ENCODE data around the gene WWOX. TPM values are rescaled to one million over a fixed set of nuclear protein-coding genes. Genes with fewer than 3 reads are reported as not detected.

WWOX gene
- polyA plus RNA-seq, 2 of the 4 experiments (the other 2 are of a cell fraction): 16.0 to 17.2 TPM

DNA sequence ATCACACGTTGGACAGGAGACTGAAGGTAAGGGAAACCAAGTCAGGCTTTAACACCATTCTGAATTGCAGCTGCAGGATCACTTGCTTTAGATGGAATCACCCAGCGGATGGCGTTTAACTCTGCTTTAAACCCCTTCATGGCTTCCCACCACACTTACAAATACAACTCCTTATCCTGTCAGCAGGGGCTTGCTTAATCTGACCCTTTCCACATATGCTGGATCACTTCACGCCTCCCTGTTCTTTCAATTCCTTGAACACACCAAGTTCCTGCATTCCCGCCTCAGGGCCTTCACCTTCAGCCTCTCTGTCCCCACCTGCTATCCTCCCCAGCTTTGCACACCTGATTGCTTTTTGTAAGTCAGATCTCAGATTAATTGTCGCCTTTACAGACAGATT, 1058.9 kb downstream of the WWOX start:
- CTCF ChIA-PET: no interaction called here
- DNase-seq (ENCODE audit: low read depth in 1 of 2, low spot score in 1 of 2) (no peak), FAIRE-seq (no peak), ATAC-seq (no peak)
- Histone ChIP-seq H3K4me1 (no peaks in the 10 kb centered on the region), H3K9me3 (no peaks in the 10 kb centered on the region), H3K27ac (no peak overlapping the region), H3K4me2 (no peak overlapping the region), H3K4me3 (no peak overlapping the region)
- 33% methylated on average over 6 of the region's 6 CpGs for WGBS (ENCODE audit: missing lambda C conversion rate)
- POLR2A ChIA-PET: no interaction called here
- TF ChIP-seq FOXS1 (CRISPR knock-in tag; IDR thresholded peaks at IDR 0.05) (no peak), HEYL (CRISPR knock-in tag; IDR thresholded peaks at IDR 0.05) (no peak)

- ChIA-PET POLR2A (no interaction called here), CTCF (no interaction called here)
- Histone ChIP-seq H3K27ac (no peak overlapping the region), H3K4me3 (no peak overlapping the region), H3K4me1 (no peaks in the 10 kb centered on the region), H3K4me2 (no peak overlapping the region), H3K9me3 (no peaks in the 10 kb centered on the region)
- WGBS (ENCODE audit: missing lambda C conversion rate): 39% methylated on average over 12 of the region's 13 CpGs
- DNase-seq (ENCODE audit: low read depth in 1 of 2, low spot score in 1 of 2): no peak
- FAIRE-seq: no peak
- ATAC-seq: no peak
- no peak for TF ChIP-seq RCOR1 (IDR thresholded peaks at IDR 0.05; ENCODE audit: low read depth, low read length)
- no peak for TF ChIP-seq EHMT2 (IDR thresholded peaks at IDR 0.05; ENCODE audit: low read depth)
- TF ChIP-seq RAD21 (conservative IDR thresholded peaks at IDR 0.05 in 1 of 2, IDR thresholded peaks at IDR 0.05 in 1 of 2): no peak
- TF ChIP-seq CHD2 (IDR thresholded peaks at IDR 0.05; ENCODE audit: low read length, partially characterized antibody): no peak
- no peak for TF ChIP-seq TP53 (CRISPR knock-in tag; IDR thresholded peaks at IDR 0.05)
Observed at GRCh38 chr16:79159261-79160049, 1060.0 kb downstream of the WWOX start.

- Histone ChIP-seq H3K4me1 (no peaks in the 10 kb centered on the region), H3K4me3 (no peak overlapping the region), H3K27ac (no peak overlapping the region), H3K4me2 (no peak overlapping the region), H3K9me3 (peaks cover 3% of the 10 kb centered on the region; the same call in 2 of the 3 replicates)
- FAIRE-seq (no peak), ATAC-seq (no peak), DNase-seq (ENCODE audit: low read depth in 1 of 2, low spot score in 1 of 2) (no peak)
- POLR2A ChIA-PET: no interaction called here
- 27% methylated on average over 3 of the region's 3 CpGs for WGBS (ENCODE audit: missing lambda C conversion rate)
- no peak for TF ChIP-seq MAZ (IDR thresholded peaks at IDR 0.05; ENCODE audit: borderline replicate concordance, low read depth, low read length)
- CTCF ChIA-PET: no interaction called here
Observed at GRCh38 chr16:79162977-79163376, 1063.5 kb downstream of the WWOX start.

DNA sequence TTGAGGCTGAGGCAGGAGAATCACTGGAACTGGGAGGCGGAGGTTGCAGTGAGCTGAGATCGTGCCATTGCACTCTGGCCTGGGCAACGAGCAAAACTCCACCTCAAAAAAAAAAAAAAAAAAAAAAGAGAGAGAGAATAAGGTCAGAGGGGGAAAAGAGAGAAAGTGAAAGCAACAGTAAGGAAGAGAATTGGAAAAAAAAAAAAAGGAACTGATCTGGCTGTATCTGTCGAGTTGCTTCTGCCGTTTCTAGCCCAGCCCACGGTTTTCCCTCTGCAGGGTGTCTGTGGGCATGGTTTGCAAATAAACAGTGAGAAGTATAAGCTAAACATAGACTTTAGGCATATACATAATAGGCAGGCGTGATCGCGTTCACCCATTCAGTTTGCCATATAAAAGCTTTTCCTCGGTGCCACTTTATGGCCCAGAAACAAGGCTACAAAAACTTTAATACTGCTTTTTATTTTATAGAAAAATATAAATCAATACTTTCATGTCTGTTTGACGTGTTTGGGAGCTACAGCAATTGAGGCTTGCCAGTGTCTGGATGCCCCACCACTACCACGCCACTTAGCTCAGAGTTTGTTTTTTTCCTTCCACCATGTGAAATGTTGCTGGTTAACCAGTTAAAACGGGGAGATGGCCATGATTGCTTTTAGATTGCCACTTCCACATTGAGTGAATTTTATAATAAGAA, 1064.4 kb downstream of the WWOX start:
- no peak overlapping the region for H3K4me3 ChIP-seq
- no peak for TF ChIP-seq RNF2 (IDR thresholded peaks at IDR 0.05; ENCODE audit: borderline replicate concordance, low read depth)
- no peak for TF ChIP-seq NFE2L2 (conservative IDR thresholded peaks at IDR 0.05; ENCODE audit: low read length)
- no peak for TF ChIP-seq CHD2 (IDR thresholded peaks at IDR 0.05; ENCODE audit: low read length, partially characterized antibody)
- TF ChIP-seq EHMT2 (IDR thresholded peaks at IDR 0.05; ENCODE audit: low read depth): no peak
- TF ChIP-seq KDM1A (IDR thresholded peaks at IDR 0.05; ENCODE audit: low read depth): no peak
- no peak for TF ChIP-seq ESRRA (IDR thresholded peaks at IDR 0.05; ENCODE audit: borderline replicate concordance, low read length)
- no peak for TF ChIP-seq RFX5 (IDR thresholded peaks at IDR 0.05)
- no peak for TF ChIP-seq RAD21 (conservative IDR thresholded peaks at IDR 0.05 in 1 of 2, IDR thresholded peaks at IDR 0.05 in 1 of 2)
- POLR2A ChIA-PET: no interaction called here
- CTCF ChIA-PET: no interaction called here
- DNase-seq (ENCODE audit: low read depth in 1 of 2, low spot score in 1 of 2) (no peak), FAIRE-seq (no peak), ATAC-seq (no peak)
- H3K9me3 ChIP-seq: peaks cover 7% of the 10 kb centered on the region; the same call in 2 of the 3 replicates
- 44% methylated on average over 13 of the region's 13 CpGs for WGBS (ENCODE audit: missing lambda C conversion rate)
- H3K27ac ChIP-seq: no peak overlapping the region
- no peak overlapping the region for H3K4me2 ChIP-seq
- H3K4me1 ChIP-seq: no peaks in the 10 kb centered on the region

- ATAC-seq (no peak), FAIRE-seq (no peak), DNase-seq (ENCODE audit: low read depth in 1 of 2, low spot score in 1 of 2) (no peak)
- no peak overlapping the region for H3K4me3 ChIP-seq
- ChIA-PET POLR2A (no interaction called here), CTCF (no interaction called here)
- 63% methylated on average over 10 of the region's 10 CpGs for WGBS (ENCODE audit: missing lambda C conversion rate)
- H3K27ac ChIP-seq: no peak overlapping the region
- no peak overlapping the region for H3K4me2 ChIP-seq
- no peaks in the 10 kb centered on the region for H3K4me1 ChIP-seq
- TF ChIP-seq, protein P1, sequence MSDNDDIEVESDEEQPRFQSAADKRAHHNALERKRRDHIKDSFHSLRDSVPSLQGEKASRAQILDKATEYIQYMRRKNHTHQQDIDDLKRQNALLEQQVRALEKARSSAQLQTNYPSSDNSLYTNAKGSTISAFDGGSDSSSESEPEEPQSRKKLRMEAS (IDR thresholded peaks at IDR 0.05): no peak
- TF ChIP-seq ZC3H11A (IDR thresholded peaks at IDR 0.05): no peak
- no peak for TF ChIP-seq POLR2AphosphoS2 (conservative IDR thresholded peaks at IDR 0.05; ENCODE audit: low read length)
- no peak for TF ChIP-seq SMC3 (IDR thresholded peaks at IDR 0.05)
- TF ChIP-seq, protein P2, sequence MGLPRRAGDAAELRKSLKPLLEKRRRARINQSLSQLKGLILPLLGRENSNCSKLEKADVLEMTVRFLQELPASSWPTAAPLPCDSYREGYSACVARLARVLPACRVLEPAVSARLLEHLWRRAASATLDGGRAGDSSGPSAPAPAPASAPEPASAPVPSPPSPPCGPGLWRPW (IDR thresholded peaks at IDR 0.05): no peak
- TF ChIP-seq KDM1A (IDR thresholded peaks at IDR 0.05; ENCODE audit: low read depth): no peak
- TF ChIP-seq ELK1 (IDR thresholded peaks at IDR 0.05; ENCODE audit: low read depth, low read length): no peak
- peaks cover 7% of the 10 kb centered on the region; the same call in 2 of the 3 replicates for H3K9me3 ChIP-seq
Observed at GRCh38 chr16:79164388-79164995, 1065.0 kb downstream of the WWOX start.
